C4-2B (cell line): ENCODE results near the gene CYB5B.

ENCODE experiments used
- ZFX ChIP-seq: fragments of 450-650 bp; IDR thresholded peaks from 2 replicates; pipeline ENCODE4 v1.6.1; 2017
- TF ChIP-seq, protein P1 (sequence below): fragments of 450-650 bp; conservative IDR thresholded peaks from 2 replicates; pipeline ENCODE4 v1.5.1; 2017; ENCODE audit warnings: mild to moderate bottlenecking

GRCh38 chr16:69410219-69410990 lies 14.0 kb upstream of the CYB5B start:
- TF ChIP-seq, protein P1, sequence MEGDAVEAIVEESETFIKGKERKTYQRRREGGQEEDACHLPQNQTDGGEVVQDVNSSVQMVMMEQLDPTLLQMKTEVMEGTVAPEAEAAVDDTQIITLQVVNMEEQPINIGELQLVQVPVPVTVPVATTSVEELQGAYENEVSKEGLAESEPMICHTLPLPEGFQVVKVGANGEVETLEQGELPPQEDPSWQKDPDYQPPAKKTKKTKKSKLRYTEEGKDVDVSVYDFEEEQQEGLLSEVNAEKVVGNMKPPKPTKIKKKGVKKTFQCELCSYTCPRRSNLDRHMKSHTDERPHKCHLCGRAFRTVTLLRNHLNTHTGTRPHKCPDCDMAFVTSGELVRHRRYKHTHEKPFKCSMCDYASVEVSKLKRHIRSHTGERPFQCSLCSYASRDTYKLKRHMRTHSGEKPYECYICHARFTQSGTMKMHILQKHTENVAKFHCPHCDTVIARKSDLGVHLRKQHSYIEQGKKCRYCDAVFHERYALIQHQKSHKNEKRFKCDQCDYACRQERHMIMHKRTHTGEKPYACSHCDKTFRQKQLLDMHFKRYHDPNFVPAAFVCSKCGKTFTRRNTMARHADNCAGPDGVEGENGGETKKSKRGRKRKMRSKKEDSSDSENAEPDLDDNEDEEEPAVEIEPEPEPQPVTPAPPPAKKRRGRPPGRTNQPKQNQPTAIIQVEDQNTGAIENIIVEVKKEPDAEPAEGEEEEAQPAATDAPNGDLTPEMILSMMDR = no peak
- TF ChIP-seq ZFX = no peak
